RPMI7951 (cell line): Measurements from ENCODE around the gene RFK. TPM values are rescaled to one million over a fixed set of nuclear protein-coding genes. Genes with fewer than 3 reads are reported as not detected.
"Not testable (repeated sequence)": the region's sequence is repeated elsewhere in the genome, so short reads cannot be mapped to it uniquely, and the experiment has no call there.

Experiments
- DNase-seq: peaks from one replicate; pipeline ENCODE4 v3.0.0-alpha.2; 2012; ENCODE audit warnings: low read depth
- total RNA-seq: library from RNA; depleted of rRNA; stranded (reverse); fragments of >200 nt; shearing (Covaris generic); gene quantifications from 2 replicates; pipeline ENCODE4 v1.2.3, GENCODE V29; 2014

RFK gene
- total RNA-seq, 1 experiment from 2014 or later, result 22.7 TPM

- no peak for DNase-seq
These were observed 22.3 kb downstream of the RFK start for GRCh38 chr9:76371901-76372300.

GRCh38 chr9:76370396-76371023, 23.7 kb downstream of the RFK start:
- no peak for DNase-seq

- peak; percentile 41 for DNase-seq
These were observed 24.6 kb downstream of the RFK start for GRCh38 chr9:76369583-76369982.

GRCh38 chr9:76366275-76366674, 28.0 kb downstream of the RFK start:
- no peak for DNase-seq

GRCh38 chr9:76365028-76365427, 29.2 kb downstream of the RFK start:
- DNase-seq, result no peak

GRCh38 chr9:76363032-76363395, 31.2 kb downstream of the RFK start:
- no peak for DNase-seq

- DNase-seq, result not testable (repeated sequence)
These were observed 31.7 kb downstream of the RFK start for GRCh38 chr9:76362332-76363031.

GRCh38 chr9:76359766-76360165, 34.5 kb downstream of the RFK start:
- DNase-seq, result no peak

- no peak for DNase-seq
These were observed 34.9 kb downstream of the RFK start for GRCh38 chr9:76359365-76359764.

- no peak for DNase-seq
These were observed 35.5 kb downstream of the RFK start for GRCh38 chr9:76358628-76359280.

GRCh38 chr9:76357555-76357954, 36.7 kb downstream of the RFK start:
- DNase-seq, result no peak

GRCh38 chr9:76355886-76356285, 38.3 kb downstream of the RFK start:
- DNase-seq, result no peak

GRCh38 chr9:76354221-76354620, 40.0 kb downstream of the RFK start:
- DNase-seq, result no peak

- DNase-seq, result no peak
These were observed 40.9 kb downstream of the RFK start for GRCh38 chr9:76353280-76353679.

GRCh38 chr9:76352026-76352620, 42.1 kb downstream of the RFK start:
- DNase-seq, result no peak

- no peak for DNase-seq
These were observed 43.2 kb downstream of the RFK start for GRCh38 chr9:76351006-76351405.

- no peak for DNase-seq
These were observed 44.4 kb downstream of the RFK start for GRCh38 chr9:76349865-76350264.

- DNase-seq, result no peak
These were observed 51.4 kb downstream of the RFK start for GRCh38 chr9:76342858-76343257.

GRCh38 chr9:76342201-76342600, 52.0 kb downstream of the RFK start:
- DNase-seq, result no peak

- DNase-seq, result no peak
These were observed 52.6 kb downstream of the RFK start for GRCh38 chr9:76341616-76342015.

GRCh38 chr9:76338418-76338817, 55.8 kb downstream of the RFK start:
- DNase-seq, result no peak

GRCh38 chr9:76336027-76336426, 58.2 kb downstream of the RFK start:
- no peak for DNase-seq
